MM.1S (cell line): ENCODE data around the gene HAUS1.

Experiments
- DNase-seq: peaks from one replicate; pipeline ENCODE4 v3.0.0-alpha.2; 2015
- H2AFZ ChIP-seq: fragments of 300-600 bp; sonication (generic); 2 replicates; pipeline ENCODE4 v1.6.0; 2016; ENCODE audit warnings: antibody characterized with exemption, low read length
- H3F3A ChIP-seq: fragments of 300-600 bp; sonication (generic); 2 replicates; pipeline ENCODE4 v1.6.1; 2016; ENCODE audit warnings: mild to moderate bottlenecking, antibody characterized with exemption, low read length, moderate library complexity, mixed read lengths; ENCODE audit not compliant: insufficient read depth
- H3K27ac ChIP-seq: fragments of 300-600 bp; sonication (generic); 2 replicates; pipeline ENCODE4 v1.5.1; 2016; ENCODE audit warnings: mild to moderate bottlenecking, low read length
- H3K27me3 ChIP-seq: fragments of 300-600 bp; sonication (generic); replicated peaks from 2 replicates; pipeline ENCODE4 v1.6.0; 2016; ENCODE audit warnings: low read length; ENCODE audit not compliant: insufficient read depth
- H3K36me3 ChIP-seq: fragments of 300-600 bp; sonication (generic); replicated peaks from 2 replicates; pipeline ENCODE4 v1.6.1; 2016; ENCODE audit warnings: mild to moderate bottlenecking, low read length, mixed read lengths; ENCODE audit not compliant: insufficient read depth
- H3K4me1 ChIP-seq: fragments of 300-600 bp; sonication (generic); 2 replicates; pipeline ENCODE4 v1.6.1; 2016; ENCODE audit warnings: low read length, mixed read lengths
- H3K4me2 ChIP-seq: fragments of 300-600 bp; sonication (generic); 2 replicates; pipeline ENCODE4 v1.6.0; 2016; ENCODE audit warnings: low read depth, low read length
- H3K4me3 ChIP-seq: fragments of 300-600 bp; sonication (generic); 2 replicates; pipeline ENCODE4 v1.5.1; 2016; ENCODE audit warnings: low read length, mixed read lengths
- H3K79me2 ChIP-seq: fragments of 300-600 bp; sonication (generic); 2 replicates; pipeline ENCODE4 v1.6.1; 2016; ENCODE audit warnings: mixed run types, low read length, mixed read lengths
- H3K9ac ChIP-seq: fragments of 300-600 bp; sonication (generic); 2 replicates; pipeline ENCODE4 v1.6.1; 2016; ENCODE audit warnings: low read length, mixed read lengths
- H3K9me2 ChIP-seq: fragments of 300-600 bp; sonication (generic); replicated peaks from 2 replicates; pipeline ENCODE4 v1.6.1; 2016; ENCODE audit warnings: mild to moderate bottlenecking, low read length, mixed read lengths; ENCODE audit not compliant: insufficient read depth
- H3K9me3 ChIP-seq: fragments of 300-600 bp; sonication (generic); replicated peaks from 2 replicates; pipeline ENCODE4 v1.6.1; 2016; ENCODE audit warnings: mild to moderate bottlenecking, low read length, mixed read lengths; ENCODE audit not compliant: insufficient read depth
- H4K20me1 ChIP-seq: fragments of 300-600 bp; sonication (generic); 2 replicates; pipeline ENCODE4 v1.6.1; 2016; ENCODE audit warnings: mild to moderate bottlenecking, low read length, moderate library complexity, mixed read lengths; ENCODE audit not compliant: insufficient read depth
- CTCF ChIP-seq: fragments of 300-600 bp; sonication (generic); IDR thresholded peaks from 2 replicates; pipeline ENCODE4 v1.5.1; 2016; ENCODE audit warnings: antibody characterized with exemption, low read length, mixed read lengths
- EZH2 ChIP-seq: fragments of 300-600 bp; sonication (generic); optimal IDR thresholded peaks from 2 replicates; pipeline ENCODE3; 2017; ENCODE audit warnings: low read depth, mild to moderate bottlenecking, antibody characterized with exemption, low read length, mixed read lengths
- EZH2phosphoT487 ChIP-seq: fragments of 300-600 bp; sonication (generic); IDR thresholded peaks from 2 replicates; pipeline ENCODE4 v1.6.1; 2018; ENCODE audit warnings: antibody characterized with exemption, low read length

HAUS1 gene

DNA sequence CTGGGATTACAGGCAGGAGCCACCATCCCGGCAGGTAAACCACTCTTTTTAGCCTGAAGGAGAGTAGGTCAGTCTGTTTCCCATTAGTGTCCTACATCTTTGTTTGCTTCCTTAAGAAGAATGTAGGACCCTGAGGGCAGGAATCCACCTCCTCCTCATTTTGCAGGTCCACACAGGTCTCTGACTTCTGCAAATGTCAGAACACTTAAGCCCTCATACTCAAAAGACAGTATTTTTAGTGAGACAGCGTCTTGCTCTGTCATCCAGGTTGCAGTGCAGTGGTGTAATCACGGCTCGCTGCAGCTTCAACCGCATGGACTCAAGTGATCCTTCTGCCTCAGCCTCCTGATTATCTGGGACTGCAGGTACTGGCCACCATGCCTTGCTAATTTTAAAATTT lies 41.4 kb upstream of the HAUS1 start:
- H3K4me3 ChIP-seq, result no peak overlapping the region
- no peak overlapping the region for H3K4me2 ChIP-seq
- H3K36me3 ChIP-seq, result no peaks in the 10 kb centered on the region
- TF ChIP-seq EZH2phosphoT487 (no peak), EZH2 (no peak), CTCF (no peak)
- H2AFZ ChIP-seq, result no peak overlapping the region
- H3K9me2 ChIP-seq, result no peaks in the 10 kb centered on the region
- H3K9ac ChIP-seq, result no peak overlapping the region
- H4K20me1 ChIP-seq, result no peaks in the 10 kb centered on the region
- no peaks in the 10 kb centered on the region for H3K27me3 ChIP-seq
- H3K79me2 ChIP-seq, result no peaks in the 10 kb centered on the region; the same call in 1 of the 2 replicates
- H3K27ac ChIP-seq, result peak overlapping the region; percentile 76; the same call in 1 of the 2 replicates
- peaks cover 32% of the 10 kb centered on the region for H3K4me1 ChIP-seq
- H3K9me3 ChIP-seq, result no peaks in the 10 kb centered on the region
- no peak for DNase-seq
- H3F3A ChIP-seq, result peaks cover 17% of the 10 kb centered on the region

- no peak overlapping the region; the same call in 1 of the 2 replicates for H3K27ac ChIP-seq
- TF ChIP-seq CTCF (no peak), EZH2phosphoT487 (no peak), EZH2 (no peak)
- no peaks in the 10 kb centered on the region for H4K20me1 ChIP-seq
- H3F3A ChIP-seq, result peaks cover 5% of the 10 kb centered on the region; the same call in 1 of the 2 replicates
- H3K27me3 ChIP-seq, result no peaks in the 10 kb centered on the region
- H2AFZ ChIP-seq, result no peak overlapping the region
- no peak overlapping the region for H3K9ac ChIP-seq
- H3K4me3 ChIP-seq, result no peak overlapping the region
- no peaks in the 10 kb centered on the region for H3K36me3 ChIP-seq
- H3K9me3 ChIP-seq, result no peaks in the 10 kb centered on the region
- H3K79me2 ChIP-seq, result 0 out of 2 replicates have a peak, but pooled peaks cover 3% of the 10 kb centered on the region
- H3K4me2 ChIP-seq, result no peak overlapping the region
- DNase-seq, result peak; percentile 79
- H3K4me1 ChIP-seq, result peaks cover 11% of the 10 kb centered on the region
- no peaks in the 10 kb centered on the region for H3K9me2 ChIP-seq
Observed at GRCh38 chr18:46067438-46068007, 36.7 kb upstream of the HAUS1 start.

- no peaks in the 10 kb centered on the region for H3K36me3 ChIP-seq
- no peaks in the 10 kb centered on the region for H3F3A ChIP-seq
- no peak overlapping the region for H2AFZ ChIP-seq
- no peak overlapping the region for H3K9ac ChIP-seq
- peaks cover 5% of the 10 kb centered on the region; the same call in 1 of the 2 replicates for H3K4me1 ChIP-seq
- H4K20me1 ChIP-seq, result no peaks in the 10 kb centered on the region
- no peaks in the 10 kb centered on the region for H3K9me2 ChIP-seq
- H3K27me3 ChIP-seq, result no peaks in the 10 kb centered on the region
- no peaks in the 10 kb centered on the region for H3K9me3 ChIP-seq
- no peak overlapping the region for H3K27ac ChIP-seq
- TF ChIP-seq CTCF (no peak), EZH2phosphoT487 (no peak), EZH2 (no peak)
- H3K4me3 ChIP-seq, result no peak overlapping the region
- H3K79me2 ChIP-seq, result 0 out of 2 replicates have a peak, but pooled peaks cover 3% of the 10 kb centered on the region
- no peak for DNase-seq
- H3K4me2 ChIP-seq, result no peak overlapping the region
Observed at GRCh38 chr18:46068763-46069162, 35.4 kb upstream of the HAUS1 start.
